HS-5 (cell line): ENCODE results near the gene GDPD4.

Experiments used
- DNase-seq: peaks from one replicate; pipeline ENCODE4 v3.0.0-alpha.2; 2012; ENCODE audit warnings: low read depth

GDPD4 gene

GRCh38 chr11:77173494-77173893, 128.0 kb downstream of the GDPD4 start:
- no peak for DNase-seq

- no peak for DNase-seq
Observed at GRCh38 chr11:77172666-77172982, 128.9 kb downstream of the GDPD4 start.

GRCh38 chr11:77171885-77172665, 129.4 kb downstream of the GDPD4 start:
- no peak for DNase-seq

- no peak for DNase-seq
Observed at GRCh38 chr11:77171254-77171653, 130.2 kb downstream of the GDPD4 start.

- no peak for DNase-seq
Observed at GRCh38 chr11:77170107-77170506, 131.4 kb downstream of the GDPD4 start.

- DNase-seq: no peak
Observed at GRCh38 chr11:77167791-77168190, 133.7 kb downstream of the GDPD4 start.

GRCh38 chr11:77167111-77167626, 134.3 kb downstream of the GDPD4 start:
- no peak for DNase-seq
